Naive thymus-derived CD4-positive, alpha-beta T cell (primary cell): ENCODE measurements around the gene GLIPR2. TPM values are rescaled to one million over a fixed set of nuclear protein-coding genes. Genes with fewer than 3 reads are reported as not detected.

ENCODE experiments used
- ATAC-seq: fragments of 150-1000 bp; cut with Tn5 transposase; 2 replicates; pipeline ENCODE4 v1.10.0; 2021; ENCODE audit warnings: mild to moderate bottlenecking, moderate library complexity
- CTCF ChIA-PET: fragments of 350-600 bp; sonication (Branson Sonifier 250); formaldehyde crosslinking; loops from one replicate; lab custom pipeline; 2021; ENCODE audit warnings: antibody characterized with exemption; lab: Charles Lee
- POLR2A ChIA-PET: fragments of 350-600 bp; sonication (Branson Sonifier 250); formaldehyde crosslinking; loops from one replicate; lab custom pipeline; 2021; ENCODE audit warnings: antibody characterized with exemption, inconsistent platforms; lab: Charles Lee
- DNase-seq, 9 donors: peaks; one replicate each; pipeline versions ENCODE4 v3.0.0 to v3.0.0-alpha.2; 2020 to 2022; ENCODE audit warnings: mixed read lengths in 1 of 9
- H3K27ac ChIP-seq: one replicate; pipeline ENCODE4 v1.7.0; 2013; ENCODE audit warnings: mild to moderate bottlenecking, low read depth, low read length, moderate library complexity
- H3K27me3 ChIP-seq, 2 donors: one replicate each; pipeline ENCODE4 v1.7.0; 2013; ENCODE audit warnings: low read length in 2 of 2, mild to moderate bottlenecking in 2 of 2, moderate library complexity in 2 of 2; ENCODE audit not compliant: control insufficient read depth in 2 of 2, insufficient read depth in 2 of 2
- H3K36me3 ChIP-seq, 3 experiments: 1 replicate in 2 of 3; 2 replicates in 1 of 3; pipeline ENCODE4 v1.7.0; 2013; ENCODE audit warnings: low read length in 3 of 3, mild to moderate bottlenecking in 3 of 3, moderate library complexity in 1 of 3; ENCODE audit not compliant: insufficient read depth in 3 of 3, control insufficient read depth in 2 of 3
- H3K4me1 ChIP-seq, 2 donors: one replicate each; pipeline ENCODE4 v1.7.0; 2013; ENCODE audit warnings: low read length in 2 of 2, mild to moderate bottlenecking in 2 of 2, moderate library complexity in 1 of 2; ENCODE audit not compliant: control insufficient read depth in 2 of 2, insufficient read depth in 2 of 2
- H3K4me3 ChIP-seq: 2 replicates; pipeline ENCODE4 v1.7.0; 2013; ENCODE audit warnings: mild to moderate bottlenecking, low read length
- H3K9me3 ChIP-seq, 3 experiments: 1 replicate in 2 of 3; 2 replicates in 1 of 3; pipeline ENCODE4 v1.7.0; 2013; ENCODE audit warnings: low read length in 3 of 3; ENCODE audit not compliant: control insufficient read depth in 2 of 3
- H3K27ac Mint-ChIP-seq, 9 donors: one replicate each; pipeline ENCODE4 v1.8.0; 2020 to 2022; ENCODE audit warnings: mixed read lengths in 9 of 9, mild to moderate bottlenecking in 8 of 9, moderate library complexity in 5 of 9, inconsistent platforms in 2 of 9
- H3K27me3 Mint-ChIP-seq, 5 donors: one replicate each; pipeline ENCODE4 v1.8.0; 2021 to 2022; ENCODE audit warnings: mixed read lengths in 5 of 5, mild to moderate bottlenecking in 1 of 5
- H3K36me3 Mint-ChIP-seq, 5 donors: one replicate each; pipeline ENCODE4 v1.8.0; 2020 to 2022; ENCODE audit warnings: mixed read lengths in 5 of 5, mild to moderate bottlenecking in 3 of 5, inconsistent platforms in 1 of 5
- H3K4me1 Mint-ChIP-seq, 7 donors: one replicate each; pipeline ENCODE4 v1.8.0; 2020 to 2022; ENCODE audit warnings: mixed read lengths in 7 of 7, mild to moderate bottlenecking in 3 of 7, inconsistent platforms in 1 of 7
- H3K4me3 Mint-ChIP-seq, 10 donors: one replicate each; pipeline ENCODE4 v1.8.0; 2020 to 2022; ENCODE audit warnings: mild to moderate bottlenecking in 10 of 10, mixed read lengths in 10 of 10, moderate library complexity in 6 of 10, inconsistent platforms in 2 of 10
- H3K9me3 Mint-ChIP-seq, 11 donors: one replicate each; pipeline ENCODE4 v1.8.0; 2020 to 2022; ENCODE audit warnings: mixed read lengths in 11 of 11, mild to moderate bottlenecking in 4 of 11, inconsistent platforms in 1 of 11, moderate library complexity in 1 of 11
- intact Hi-C, 2 donors: fragments of 100-400 bp; cut with micrococcal nuclease; formaldehyde crosslinking; loops; one replicate each; pipeline ENCODE4 v1.15.1; 2023
- polyA plus RNA-seq, 2 donors: library from polyadenylated mRNA; unstranded; fragments of 300-500 nt; fragmentation: Illumina TruSeq; gene quantifications; one replicate each; pipeline ENCODE4 v1.2.3, GENCODE V29; 2021
- total RNA-seq, 6 experiments: library from RNA in 5 of 6; stranded (reverse) in 5 of 6; gene quantifications; 1 replicate in 5 of 6; 2 replicates in 1 of 6; pipeline ENCODE4 v1.2.3 and lab custom pipeline; 2021 to 2026

The GLIPR2 gene
- total and polyA plus RNA-seq, 7 experiments from 2014 or later, result 7.7 to 74.7 (median 38.8) TPM

GRCh38 chr9:36141761-36142160 lies 5.2 kb downstream of the GLIPR2 start:
- H3K27ac ChIP-seq, result peak overlapping the region; percentile 79
- Mint-ChIP-seq H3K4me3 (peak overlapping the region; percentile 55 to 93 (median 88)), H3K27me3 (peaks cover 0 to 6% (median 0%) of the 10 kb centered on the region in 5 donors), H3K4me1 (peaks cover 88 to 96% (median 94%) of the 10 kb centered on the region in 7 donors), H3K27ac (peak overlapping the region; percentile 63 to 100 (median 98)), H3K36me3 (peaks cover 9 to 56% (median 14%) of the 10 kb centered on the region in 5 donors), H3K9me3 (peaks cover 5 to 15% (median 12%) of the 10 kb centered on the region in 11 donors)
- CTCF ChIA-PET, result interaction anchor here (1.0 to 1.4 kb wide), 4 partner anchors 23 to 38 kb away, joined by 3 to 4 read pairs (median 3); partner anchors contain the start of gene CCIN
- intact Hi-C loops, result loop anchor here in 1 of 2 donors (2.0 to 5.0 kb wide), 3 partner anchors 49 to 346 kb away; partner anchors contain the start of genes CLTA and RNF38
- H3K27me3 ChIP-seq, result no peaks in the 10 kb centered on the region
- H3K9me3 ChIP-seq, result peaks cover 0 to 11% (median 8%) of the 10 kb centered on the region in 3 experiments
- POLR2A ChIA-PET, result interaction anchor here (1.6 to 1.8 kb wide), 3 partner anchors 9 to 15 kb away, joined by 3 to 12 read pairs (median 8); no protein-coding TSS in a partner anchor
- peaks cover 0 to 6% (median 0%) of the 10 kb centered on the region in 3 experiments for H3K36me3 ChIP-seq
- ATAC-seq, result no peak
- no peak for DNase-seq
- H3K4me3 ChIP-seq, result peak overlapping the region; percentile 49
- H3K4me1 ChIP-seq, result peaks cover 84 to 86% of the 10 kb centered on the region in 2 donors

DNA sequence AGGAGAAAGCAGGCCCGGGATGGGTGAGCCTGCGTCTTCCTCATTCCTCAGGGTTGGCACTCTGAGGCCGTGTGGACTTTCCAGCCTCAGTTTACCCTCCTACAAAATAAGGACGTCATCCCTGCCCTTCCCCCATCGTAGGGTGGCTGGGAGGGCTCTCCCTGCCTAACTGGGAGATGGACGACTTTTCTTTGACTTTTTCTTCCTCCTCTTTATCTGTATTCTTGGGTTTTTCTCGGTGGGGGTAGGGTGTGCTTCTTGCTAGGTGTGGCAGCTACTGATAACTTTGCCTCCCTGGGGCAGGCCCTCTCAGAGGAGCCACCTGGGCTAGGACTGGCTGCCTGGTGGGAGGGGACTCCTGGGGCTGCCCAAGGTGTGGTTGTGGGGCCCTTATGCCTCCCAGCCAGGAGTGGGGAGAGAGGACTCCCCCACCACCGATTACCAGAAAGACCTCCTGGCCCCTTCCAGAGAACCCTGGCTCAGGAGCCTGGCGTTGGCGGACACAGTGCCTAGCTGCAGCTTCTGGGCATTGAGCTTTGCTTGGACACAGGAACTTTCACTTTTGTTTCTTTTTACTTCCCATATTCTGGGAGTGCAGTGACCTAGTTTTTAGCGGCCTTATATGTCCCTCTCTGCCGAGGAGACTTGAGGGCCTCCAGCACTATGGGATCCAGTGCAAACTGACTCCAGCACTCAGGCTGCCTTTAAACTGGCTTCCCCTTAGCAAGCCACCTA lies 6.1 kb downstream of the GLIPR2 start:
- peaks cover 5 to 18% (median 14%) of the 10 kb centered on the region in 11 donors for H3K9me3 Mint-ChIP-seq
- Histone ChIP-seq H3K27ac (peak overlapping the region; percentile 79), H3K9me3 (peaks cover 0 to 11% (median 8%) of the 10 kb centered on the region in 3 experiments), H3K4me3 (peak overlapping the region; percentile 49), H3K27me3 (no peaks in the 10 kb centered on the region), H3K4me1 (peaks cover 86 to 87% of the 10 kb centered on the region in 2 donors), H3K36me3 (peaks cover 0 to 6% (median 0%) of the 10 kb centered on the region in 3 experiments)
- ChIA-PET POLR2A (interaction anchor here (1.7 to 1.8 kb wide), 2 partner anchors 8 to 12 kb away, joined by 8 to 12 read pairs; no protein-coding TSS in a partner anchor), CTCF (interaction anchor here (0.7 to 1.4 kb wide), 5 partner anchors 22 to 41 kb away, joined by 3 to 8 read pairs (median 3); partner anchors contain the start of gene CCIN)
- intact Hi-C loops, result loop anchor here in 1 of 2 donors (1.0 to 5.0 kb wide), 3 partner anchors 9 to 345 kb away; partner anchors contain the start of gene RNF38
- peaks cover 0 to 3% (median 0%) of the 10 kb centered on the region in 5 donors for H3K27me3 Mint-ChIP-seq
- peaks cover 9 to 65% (median 21%) of the 10 kb centered on the region in 5 donors for H3K36me3 Mint-ChIP-seq
- peak; percentile 31 for ATAC-seq
- H3K4me1 Mint-ChIP-seq, result peaks cover 90 to 98% (median 95%) of the 10 kb centered on the region in 7 donors
- peak overlapping the region; percentile 89 to 100 (median 98) for H3K27ac Mint-ChIP-seq
- peak overlapping the region; percentile 84 to 94 (median 90) for H3K4me3 Mint-ChIP-seq
- DNase-seq, result no peak

- POLR2A ChIA-PET, result interaction anchor here (1.0 to 1.5 kb wide), 4 partner anchors 9 to 16 kb away, joined by 4 to 8 read pairs (median 6); no protein-coding TSS in a partner anchor
- H3K27me3 Mint-ChIP-seq, result no peaks in the 10 kb centered on the region
- Histone ChIP-seq H3K36me3 (peaks cover 0 to 6% (median 0%) of the 10 kb centered on the region in 3 experiments), H3K27me3 (no peaks in the 10 kb centered on the region), H3K4me3 (peak overlapping the region; percentile 49), H3K27ac (peak overlapping the region; percentile 79), H3K4me1 (peaks cover 86 to 89% of the 10 kb centered on the region in 2 donors), H3K9me3 (peaks cover 0 to 11% (median 8%) of the 10 kb centered on the region in 3 experiments)
- peak overlapping the region; percentile 89 to 100 (median 98) for H3K27ac Mint-ChIP-seq
- H3K36me3 Mint-ChIP-seq, result peaks cover 9 to 65% (median 21%) of the 10 kb centered on the region in 5 donors
- intact Hi-C loops, result loop anchor here in 1 of 2 donors (1.0 to 5.0 kb wide), 3 partner anchors 8 to 344 kb away; partner anchors contain the start of gene RNF38
- DNase-seq (no peak), ATAC-seq (no peak)
- peaks cover 5 to 18% (median 14%) of the 10 kb centered on the region in 11 donors for H3K9me3 Mint-ChIP-seq
- CTCF ChIA-PET, result interaction anchor here (1.2 to 1.7 kb wide), 3 partner anchors 24 to 41 kb away, joined by 3 to 6 read pairs (median 3); partner anchors contain the start of gene CCIN
- H3K4me3 Mint-ChIP-seq, result peak overlapping the region; percentile 84 to 94 (median 90)
- H3K4me1 Mint-ChIP-seq, result peaks cover 88 to 98% (median 96%) of the 10 kb centered on the region in 7 donors
Observed at GRCh38 chr9:36143245-36143641, 6.7 kb downstream of the GLIPR2 start.

GRCh38 chr9:36144309-36145232 lies 8.0 kb downstream of the GLIPR2 start:
- no peaks in the 10 kb centered on the region for H3K27me3 Mint-ChIP-seq
- CTCF ChIA-PET, result interaction anchor here (1.2 to 1.7 kb wide), 3 partner anchors 21 to 45 kb away, joined by 4 to 6 read pairs (median 5); no protein-coding TSS in a partner anchor

GRCh38 chr9:36145970-36146369 lies 9.4 kb downstream of the GLIPR2 start:
- intact Hi-C loops, result loop anchor here in 1 of 2 donors (2.0 kb wide), 1 partner anchor 53 kb away; no protein-coding TSS in a partner anchor
- peaks cover 0 to 6% (median 0%) of the 10 kb centered on the region in 3 experiments for H3K36me3 ChIP-seq
- DNase-seq (no peak), ATAC-seq (no peak)
- Mint-ChIP-seq H3K36me3 (peaks cover 9 to 58% (median 22%) of the 10 kb centered on the region in 5 donors), H3K27ac (peak overlapping the region; percentile 76 to 100 (median 96)), H3K4me3 (peak overlapping the region; percentile 3 to 93 (median 80)), H3K4me1 (peaks cover 65 to 91% (median 88%) of the 10 kb centered on the region in 7 donors), H3K27me3 (no peaks in the 10 kb centered on the region), H3K9me3 (peaks cover 5 to 18% (median 14%) of the 10 kb centered on the region in 11 donors)
- peaks cover 81 to 91% of the 10 kb centered on the region in 2 donors for H3K4me1 ChIP-seq
- H3K9me3 ChIP-seq, result peaks cover 0 to 11% (median 8%) of the 10 kb centered on the region in 3 experiments
- H3K27me3 ChIP-seq, result no peaks in the 10 kb centered on the region
- no peak overlapping the region for H3K27ac ChIP-seq
- H3K4me3 ChIP-seq, result no peak overlapping the region
- ChIA-PET POLR2A (no interaction called here), CTCF (no interaction called here)

More at GRCh38 chr9:36144309-36145232, 8.0 kb downstream of the GLIPR2 start:
- peaks cover 9 to 59% (median 21%) of the 10 kb centered on the region in 5 donors for H3K36me3 Mint-ChIP-seq
- peak overlapping the region; percentile 79 for H3K27ac ChIP-seq
- ATAC-seq, result peak; percentile 54
- peak in 2 of 9 donors; percentile 44 to 45 for DNase-seq
- peak overlapping the region; percentile 49 for H3K4me3 ChIP-seq
- POLR2A ChIA-PET, result interaction anchor here (0.7 to 1.5 kb wide), 6 partner anchors 8 to 115 kb away, joined by 3 to 8 read pairs (median 4); no protein-coding TSS in a partner anchor
- H3K27me3 ChIP-seq, result no peaks in the 10 kb centered on the region
- peaks cover 0 to 11% (median 8%) of the 10 kb centered on the region in 3 experiments for H3K9me3 ChIP-seq
- H3K4me3 Mint-ChIP-seq, result peak overlapping the region; percentile 84 to 94 (median 90)
- peaks cover 0 to 6% (median 0%) of the 10 kb centered on the region in 3 experiments for H3K36me3 ChIP-seq
- H3K27ac Mint-ChIP-seq, result peak overlapping the region; percentile 89 to 100 (median 98)
- H3K9me3 Mint-ChIP-seq, result peaks cover 5 to 18% (median 14%) of the 10 kb centered on the region in 11 donors
- intact Hi-C loops, result loop anchor here (1.0 to 5.0 kb wide), 4 partner anchors 8 to 343 kb away; partner anchors contain the start of genes GLIPR2 (in 1 of the 2) and RNF38 (in 1 of the 2)
- H3K4me1 Mint-ChIP-seq, result peaks cover 74 to 94% (median 92%) of the 10 kb centered on the region in 7 donors
- peaks cover 84 to 91% of the 10 kb centered on the region in 2 donors for H3K4me1 ChIP-seq
